GM12878 (cell line): ENCODE measurements around the gene STON2. TPM values are rescaled to one million over a fixed set of nuclear protein-coding genes. Genes with fewer than 3 reads are reported as not detected.

Experiments
- ATAC-seq: fragments of 200-7000 bp; cut with Tn5 transposase; 3 replicates; pipeline ENCODE4 v1.9.1; 2020; ENCODE audit warnings: mild to moderate bottlenecking, moderate library complexity
- BruUV-seq: library from RNA; stranded (reverse); fragments of 400-500 nt; replicated peaks from 2 replicates; lab custom pipeline; 2021; lab: Mats Ljungman, UMichigan
- CTCF ChIA-PET: fragments of 300-600 bp; sonication (Branson Sonifier 250); formaldehyde crosslinking; extraction: SDS; loops from one replicate; lab custom pipeline; 2021; ENCODE audit warnings: inconsistent platforms; lab: Yijun Ruan, JAX
- POLR2A ChIA-PET: fragments of 350-600 bp; formaldehyde crosslinking; extraction: SDS; loops from one replicate; lab custom pipeline; 2021; ENCODE audit warnings: inconsistent platforms; lab: Charles Lee
- RAD21 ChIA-PET: fragments of 300-600 bp; sonication (Branson Sonifier 250); formaldehyde crosslinking; loops from one replicate; lab custom pipeline; 2023; ENCODE audit warnings: antibody characterized with exemption; ENCODE audit not compliant: unreplicated experiment; lab: Charles Lee
- SMC1A ChIA-PET: fragments of 300-600 bp; sonication (Branson Sonifier 250); formaldehyde crosslinking; loops from one replicate; lab custom pipeline; 2023; ENCODE audit not compliant: unreplicated experiment, uncharacterized antibody; lab: Charles Lee
- DNase-seq: peaks from one replicate; pipeline ENCODE4 v3.0.0-alpha.2; 2011; ENCODE audit warnings: low read depth, low spot score
- FAIRE-seq: peaks from 3 replicates; lab custom pipeline; 2011; peaks lifted over from hg19 to GRCh38; lab: Jason Lieb, UNC
- H2AFZ ChIP-seq: 2 replicates; pipeline ENCODE4 v1.6.0; 2011; ENCODE audit warnings: low read depth, low read length, control low read depth; ENCODE audit not compliant: control insufficient read depth
- H3K27ac ChIP-seq: 2 replicates; pipeline ENCODE4 v1.5.1; 2011; ENCODE audit warnings: control low read depth; ENCODE audit not compliant: control insufficient read depth, insufficient read depth
- H3K27me3 ChIP-seq, 2 experiments: replicated peaks in 1 of 2; 2 replicates each; pipeline versions ENCODE4 v1.6.0 to v1.6.1; 2011; ENCODE audit warnings: low read length in 1 of 2; ENCODE audit not compliant: control insufficient read depth in 2 of 2, insufficient read depth in 2 of 2
- H3K36me3 ChIP-seq, 2 experiments: 2 replicates each; pipeline ENCODE4 v1.5.1; 2011; ENCODE audit warnings: low read length in 1 of 2; ENCODE audit not compliant: control insufficient read depth in 2 of 2, insufficient read depth in 2 of 2
- H3K4me1 ChIP-seq: 2 replicates; pipeline ENCODE4 v1.6.1; 2011; ENCODE audit warnings: mild to moderate bottlenecking, low read length, moderate library complexity, mixed read lengths; ENCODE audit not compliant: control insufficient read depth, insufficient read depth
- H3K4me2 ChIP-seq: 2 replicates; pipeline ENCODE4 v1.6.0; 2011; ENCODE audit warnings: control low read depth; ENCODE audit not compliant: control insufficient read depth, insufficient read depth
- H3K4me3 ChIP-seq: fragments of 200-600 bp; sonication (generic); 2 replicates; pipeline ENCODE4 v1.5.1; 2016
- H3K79me2 ChIP-seq: 2 replicates; pipeline ENCODE4 v1.6.0; 2011; ENCODE audit warnings: low read length; ENCODE audit not compliant: control insufficient read depth, insufficient read depth
- H3K9ac ChIP-seq: 2 replicates; pipeline ENCODE4 v1.8.0; 2011; ENCODE audit warnings: low read length, control low read depth, mixed read lengths; ENCODE audit not compliant: control insufficient read depth, insufficient read depth
- H3K9me3 ChIP-seq: replicated peaks from 3 replicates; pipeline ENCODE4 v1.5.1; 2011; ENCODE audit warnings: mild to moderate bottlenecking, low read length; ENCODE audit not compliant: control insufficient read depth, insufficient read depth
- H4K20me1 ChIP-seq: 2 replicates; pipeline ENCODE4 v1.6.0; 2011; ENCODE audit not compliant: control insufficient read depth, insufficient read depth
- EGR1 ChIP-seq, 2 experiments: IDR thresholded peaks; 1 replicate in 1 of 2; 2 replicates in 1 of 2; pipeline ENCODE4 v1.6.1; 2011 to 2012; ENCODE audit warnings: low read depth in 2 of 2, low read length in 2 of 2, borderline replicate concordance in 1 of 2, mild to moderate bottlenecking in 1 of 2, moderate library complexity in 1 of 2
- ELK1 ChIP-seq: IDR thresholded peaks from 2 replicates; pipeline ENCODE4 v1.6.1; 2012; ENCODE audit warnings: low read depth, low read length, improper control_type of control experiment
- EP300 ChIP-seq, 2 experiments: fragments of 150-350 bp in 1 of 2; IDR thresholded peaks; 2 replicates each; pipeline ENCODE4 v1.6.1; 2011 to 2012; ENCODE audit warnings: low read depth in 2 of 2, low read length in 2 of 2, borderline replicate concordance in 1 of 2, improper control_type of control experiment in 1 of 2, inconsistent platforms in 1 of 2; ENCODE audit not compliant: control insufficient read depth in 1 of 2
- GATAD2B ChIP-seq: fragments of 450-650 bp; conservative IDR thresholded peaks from 2 replicates; pipeline ENCODE4 v1.6.1; 2017; ENCODE audit warnings: low read depth, mild to moderate bottlenecking, moderate library complexity
- HDAC6 ChIP-seq: fragments of 200-600 bp; sonication (generic); IDR thresholded peaks from one replicate; pipeline ENCODE4 v1.8.0; 2017; ENCODE audit warnings: antibody characterized with exemption; ENCODE audit not compliant: unreplicated experiment
- NFXL1 ChIP-seq: fragments of 450-650 bp; IDR thresholded peaks from 2 replicates; pipeline ENCODE4 v1.6.1; 2017; ENCODE audit warnings: antibody characterized with exemption, mild to moderate bottlenecking, borderline replicate concordance
- PML ChIP-seq: IDR thresholded peaks from 2 replicates; pipeline ENCODE4 v1.6.1; 2012; ENCODE audit warnings: low read length, inconsistent platforms
- PRDM15 ChIP-seq: fragments of 450-650 bp; formaldehyde crosslinking; IDR thresholded peaks from 2 replicates; pipeline ENCODE4 v1.4.0; 2020; ENCODE audit warnings: mild to moderate bottlenecking, moderate library complexity
- RB1 ChIP-seq: fragments of 450-650 bp; formaldehyde crosslinking; IDR thresholded peaks from 2 replicates; pipeline ENCODE4 v1.6.1; 2017; ENCODE audit warnings: mild to moderate bottlenecking, borderline replicate concordance
- SMARCA5 ChIP-seq: fragments of 450-650 bp; IDR thresholded peaks from 2 replicates; pipeline ENCODE4 v1.6.1; 2017; ENCODE audit warnings: mild to moderate bottlenecking
- ZNF207 ChIP-seq: fragments of 450-650 bp; IDR thresholded peaks from 2 replicates; pipeline ENCODE4 v1.6.1; 2014; ENCODE audit warnings: antibody characterized with exemption, mild to moderate bottlenecking, borderline replicate concordance
- ZZZ3 ChIP-seq: IDR thresholded peaks from 2 replicates; pipeline ENCODE4 v1.6.1; 2011; ENCODE audit warnings: low read depth; ENCODE audit not compliant: control insufficient read depth, insufficient read length
- WGBS: methylation state at CpG from one replicate; pipeline ENCODE4 v1.1.6; 2016; ENCODE audit warnings: low lambda C conversion rate; ENCODE audit not compliant: insufficient replicate concordance, insufficient coverage; ENCODE audit errors: missing lambda C conversion rate; 5-methylcytosine and 5-hydroxymethylcytosine counted together
- in situ Hi-C: fragments of 300-500 bp; cut with MboI; formaldehyde crosslinking; loops from 9 replicates; pipeline ENCODE4 v1.14.3; 2018; ENCODE audit warnings: mixed read lengths
- intact Hi-C: fragments of 100-400 bp; cut with micrococcal nuclease; formaldehyde crosslinking; loops from one replicate; pipeline ENCODE4 v1.14.2; 2022; ENCODE audit not compliant: unreplicated experiment
- polyA plus RNA-seq, 11 experiments: library from polyadenylated mRNA; depleted of rRNA in 4 of 11; unstranded in 6 of 11; stranded (reverse) in 5 of 11; fragments of >200 nt; fragmentation: Nextera tagmentation in 4 of 11; fragmentation: Illumina TruSeq in 1 of 11; extraction: Ambion mirVana in 4 of 11; extraction: Trizol in 1 of 11; gene quantifications; 1 replicate in 1 of 11; 2 replicates in 10 of 11; pipeline versions ENCODE4 v1.2.1 to v1.2.3, GENCODE V29; 2011 to 2016; ENCODE audit warnings: inconsistent platforms in 2 of 11, missing spikeins in 2 of 11, low read depth in 1 of 11
- total RNA-seq, 4 experiments: library from RNA; depleted of rRNA in 3 of 4; stranded (reverse); fragments of >200 nt in 3 of 4; fragmentation: Illumina TruSeq in 1 of 4; extraction: Trizol in 1 of 4; gene quantifications; 2 replicates each; pipeline versions ENCODE4 v1.2.1 to v1.2.3, GENCODE V29; 2013 to 2021

Gene STON2
- total and polyA plus RNA-seq, 10 of the 15 experiments (the other 5 are each of a cell fraction or from before 2014, with no cell fraction given): 0.03 to 0.13 (median 0.03) TPM; not detected in 7

- no peak for DNase-seq
- no peak overlapping the region for H3K27ac ChIP-seq
- no peak for TF ChIP-seq PRDM15 (CRISPR knock-in tag)
- no peak for TF ChIP-seq NFXL1
- TF ChIP-seq, all 136 proteins: peak for 0
- H4K20me1 ChIP-seq: no peaks in the 10 kb centered on the region
- no TSS peak for BruUV-seq
- intact Hi-C loops (no loop called here), in situ Hi-C loops (no loop called here)
- no peaks in the 10 kb centered on the region for H3K36me3 ChIP-seq
- peaks cover 13 to 18% of the 10 kb centered on the region in 2 experiments for H3K27me3 ChIP-seq
- FAIRE-seq: no peak
- 10% methylated on average over 3 of the region's 3 CpGs for WGBS
- H3K9me3 ChIP-seq: no peaks in the 10 kb centered on the region
- POLR2A ChIA-PET: no interaction called here
- CTCF ChIA-PET: interaction anchor here (1.7 kb wide), 1 partner anchor 163 kb away, joined by 4 read pairs; no protein-coding TSS in a partner anchor
- H2AFZ ChIP-seq: no peak overlapping the region
- SMC1A ChIA-PET: no interaction called here
- no peak overlapping the region for H3K4me2 ChIP-seq
- no peak for ATAC-seq
- H3K9ac ChIP-seq: no peak overlapping the region
- H3K4me1 ChIP-seq: no peaks in the 10 kb centered on the region
- RAD21 ChIA-PET: no interaction called here
- H3K79me2 ChIP-seq: no peaks in the 10 kb centered on the region
- H3K4me3 ChIP-seq: no peak overlapping the region
These were observed 32.1 kb upstream of the STON2 start for GRCh38 chr14:81432219-81432661.

- Histone ChIP-seq H3K36me3 (no peaks in the 10 kb centered on the region), H3K27me3 (peaks cover 4 to 6% of the 10 kb centered on the region in 2 experiments), H3K4me3 (no peak overlapping the region), H3K79me2 (no peaks in the 10 kb centered on the region), H3K4me2 (no peak overlapping the region), H3K27ac (no peak overlapping the region), H3K9ac (no peak overlapping the region), H4K20me1 (no peaks in the 10 kb centered on the region), H3K9me3 (no peaks in the 10 kb centered on the region), H2AFZ (no peak overlapping the region), H3K4me1 (no peaks in the 10 kb centered on the region)
- POLR2A ChIA-PET: no interaction called here
- 61% methylated on average over 5 of the region's 5 CpGs for WGBS
- in situ Hi-C loops: no loop called here
- no peak for ATAC-seq
- BruUV-seq: no TSS peak
- intact Hi-C loops: no loop called here
- RAD21 ChIA-PET: no interaction called here
- SMC1A ChIA-PET: no interaction called here
- no peak for FAIRE-seq
- CTCF ChIA-PET: no interaction called here
- no peak for DNase-seq
- no peak for TF ChIP-seq RB1
- no peak for TF ChIP-seq ZNF207
- no peak for TF ChIP-seq EGR1 (IDR thresholded peaks at IDR 0.05; ENCODE audit: borderline replicate concordance in 1 of 2, low read depth in 2 of 2, low read length in 2 of 2)
- no peak for TF ChIP-seq PML
- TF ChIP-seq SMARCA5: no peak
- TF ChIP-seq EP300 (IDR thresholded peaks at IDR 0.05; ENCODE audit: borderline replicate concordance in 1 of 2, control insufficient read depth in 1 of 2, low read depth in 2 of 2, low read length in 2 of 2): no peak
- no peak for TF ChIP-seq ELK1
- no peak for TF ChIP-seq HDAC6
- no peak for TF ChIP-seq GATAD2B
- TF ChIP-seq ZZZ3: no peak
These were observed 30.1 kb upstream of the STON2 start for GRCh38 chr14:81430235-81430634.
